MCF 10A (cell line): ENCODE results near the gene EMILIN1. TPM values are rescaled to one million over a fixed set of nuclear protein-coding genes. Genes with fewer than 3 reads are reported as not detected.
"Not testable (repeated sequence)": the region's sequence is repeated elsewhere in the genome, so short reads cannot be mapped to it uniquely, and the experiment has no call there.

Experiments
- BruUV-seq: library from RNA; stranded (reverse); fragments of 400-500 nt; replicated peaks from 2 replicates; lab custom pipeline; 2021; lab: Mats Ljungman, UMichigan
- CTCF ChIA-PET: fragments of 300-600 bp; sonication (Branson Sonifier 250); formaldehyde crosslinking; extraction: SDS; loops from one replicate; lab custom pipeline; 2021; ENCODE audit warnings: antibody characterized with exemption, inconsistent platforms; lab: Yijun Ruan, JAX
- POLR2A ChIA-PET: fragments of 300-600, 350-650 bp; sonication (Branson Sonifier 250); formaldehyde crosslinking; extraction: SDS; loops from one replicate; lab custom pipeline; 2020; ENCODE audit warnings: antibody characterized with exemption, inconsistent platforms; lab: Yijun Ruan, JAX
- DNase-seq: peaks from one replicate; pipeline ENCODE4 v3.0.0-alpha.2; 2018; ENCODE audit not compliant: unreplicated experiment
- H3K27ac Mint-ChIP-seq: one replicate; pipeline ENCODE4 v1.8.0; 2022; ENCODE audit warnings: mild to moderate bottlenecking, low read depth, mixed read lengths; ENCODE audit not compliant: unreplicated experiment
- H3K27me3 Mint-ChIP-seq: one replicate; pipeline ENCODE4 v1.8.0; 2022; ENCODE audit warnings: mixed read lengths; ENCODE audit not compliant: insufficient read depth, unreplicated experiment
- H3K36me3 Mint-ChIP-seq: one replicate; pipeline ENCODE4 v1.8.0; 2022; ENCODE audit warnings: mild to moderate bottlenecking, moderate library complexity, mixed read lengths; ENCODE audit not compliant: insufficient read depth, unreplicated experiment
- H3K4me1 Mint-ChIP-seq: one replicate; pipeline ENCODE4 v1.8.0; 2022; ENCODE audit warnings: mixed read lengths; ENCODE audit not compliant: insufficient read depth, unreplicated experiment
- H3K4me3 Mint-ChIP-seq: one replicate; pipeline ENCODE4 v1.8.0; 2022; ENCODE audit warnings: mild to moderate bottlenecking, moderate library complexity, mixed read lengths; ENCODE audit not compliant: unreplicated experiment
- H3K9me3 Mint-ChIP-seq: one replicate; pipeline ENCODE4 v1.8.0; 2022; ENCODE audit warnings: mixed read lengths; ENCODE audit not compliant: unreplicated experiment
- intact Hi-C: fragments of 100-400 bp; cut with micrococcal nuclease; formaldehyde crosslinking; loops from 2 replicates; pipeline ENCODE4 v1.14.1; 2022
- total RNA-seq: library from RNA; stranded (reverse); gene quantifications from 2 replicates; pipeline ENCODE4 v1.2.3, GENCODE V29; 2022
- TF ChIP-seq, protein P1 (sequence below): fragments of 200-600 bp; IDR thresholded peaks from one replicate; pipeline ENCODE4 v1.8.0; 2022; ENCODE audit warnings: antibody characterized with exemption, mild to moderate bottlenecking; ENCODE audit not compliant: unreplicated experiment

The EMILIN1 gene
- total RNA-seq, 1 experiment from 2014 or later = 0.21 TPM

DNA sequence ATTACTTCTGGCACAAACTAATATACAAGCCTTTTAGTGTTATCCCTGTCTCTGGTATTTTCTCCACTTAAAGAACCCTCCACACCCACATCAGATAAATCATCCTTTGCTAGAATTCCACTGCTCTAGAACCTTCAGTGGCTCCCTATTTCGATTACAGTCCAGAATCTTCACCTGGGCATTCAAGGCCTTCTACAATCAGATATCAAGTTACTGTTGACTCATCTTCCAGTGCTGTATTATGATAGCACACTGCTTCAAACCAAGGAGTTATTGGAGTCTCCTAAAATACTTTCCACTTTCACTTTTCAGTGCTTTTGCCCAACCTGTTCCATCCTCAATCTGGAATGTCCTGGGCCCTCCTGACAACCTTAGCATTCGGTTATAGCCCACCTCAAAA, 37.1 kb downstream of the EMILIN1 start:
- Mint-ChIP-seq H3K36me3 (no peaks in the 10 kb centered on the region), H3K27ac (no peak overlapping the region), H3K9me3 (no peaks in the 10 kb centered on the region), H3K27me3 (no peaks in the 10 kb centered on the region), H3K4me1 (no peaks in the 10 kb centered on the region), H3K4me3 (no peak overlapping the region)
- TF ChIP-seq, protein P1, sequence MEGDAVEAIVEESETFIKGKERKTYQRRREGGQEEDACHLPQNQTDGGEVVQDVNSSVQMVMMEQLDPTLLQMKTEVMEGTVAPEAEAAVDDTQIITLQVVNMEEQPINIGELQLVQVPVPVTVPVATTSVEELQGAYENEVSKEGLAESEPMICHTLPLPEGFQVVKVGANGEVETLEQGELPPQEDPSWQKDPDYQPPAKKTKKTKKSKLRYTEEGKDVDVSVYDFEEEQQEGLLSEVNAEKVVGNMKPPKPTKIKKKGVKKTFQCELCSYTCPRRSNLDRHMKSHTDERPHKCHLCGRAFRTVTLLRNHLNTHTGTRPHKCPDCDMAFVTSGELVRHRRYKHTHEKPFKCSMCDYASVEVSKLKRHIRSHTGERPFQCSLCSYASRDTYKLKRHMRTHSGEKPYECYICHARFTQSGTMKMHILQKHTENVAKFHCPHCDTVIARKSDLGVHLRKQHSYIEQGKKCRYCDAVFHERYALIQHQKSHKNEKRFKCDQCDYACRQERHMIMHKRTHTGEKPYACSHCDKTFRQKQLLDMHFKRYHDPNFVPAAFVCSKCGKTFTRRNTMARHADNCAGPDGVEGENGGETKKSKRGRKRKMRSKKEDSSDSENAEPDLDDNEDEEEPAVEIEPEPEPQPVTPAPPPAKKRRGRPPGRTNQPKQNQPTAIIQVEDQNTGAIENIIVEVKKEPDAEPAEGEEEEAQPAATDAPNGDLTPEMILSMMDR = no peak
- no TSS peak for BruUV-seq
- CTCF ChIA-PET = interaction anchor here (0.5 to 1.3 kb wide), 3 partner anchors 16 to 188 kb away, joined by 3 to 4 read pairs (median 3); no protein-coding TSS in a partner anchor
- POLR2A ChIA-PET = interaction anchor here (1.1 kb wide), 1 partner anchor 14 kb away, joined by 4 read pairs; no protein-coding TSS in a partner anchor
- no peak for DNase-seq
- intact Hi-C loops = no loop called here

DNA sequence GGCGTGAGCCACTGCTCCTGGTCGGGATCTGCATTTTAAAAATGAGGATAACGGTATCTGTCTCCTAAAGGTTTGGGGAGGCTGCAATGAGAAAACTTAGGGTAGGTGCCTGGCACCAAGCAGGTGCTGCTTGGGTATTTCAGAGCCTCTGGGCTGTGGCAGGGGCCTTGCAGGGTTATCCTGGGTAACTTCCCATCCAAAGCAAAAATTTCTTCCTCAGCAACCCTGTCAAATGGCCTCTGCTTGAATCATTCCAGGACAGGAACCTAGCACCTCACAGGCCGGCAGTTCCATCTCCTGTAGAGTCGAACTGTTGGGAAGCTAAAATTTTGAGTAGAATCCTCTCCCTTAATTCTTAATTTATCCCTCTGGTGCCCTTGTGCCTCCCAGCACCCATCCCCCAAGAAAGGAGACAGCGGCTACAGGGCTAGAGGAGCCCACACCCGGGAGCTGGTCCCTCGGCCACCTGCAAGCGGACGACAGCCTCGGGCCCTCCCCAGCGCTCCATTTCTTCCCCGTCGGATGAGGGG, 39.6 kb downstream of the EMILIN1 start:
- no TSS peak for BruUV-seq
- ChIA-PET POLR2A (interaction anchor here (0.7 to 1.0 kb wide), 2 partner anchors 10 to 13 kb away, joined by 4 read pairs; no protein-coding TSS in a partner anchor), CTCF (interaction anchor here (0.5 to 0.9 kb wide), 2 partner anchors 161 to 185 kb away, joined by 3 read pairs; no protein-coding TSS in a partner anchor)
- DNase-seq = peak; percentile 11
- Mint-ChIP-seq H3K36me3 (no peaks in the 10 kb centered on the region), H3K4me3 (peak overlapping the region; percentile 68), H3K27me3 (peaks cover 23% of the 10 kb centered on the region), H3K4me1 (no peaks in the 10 kb centered on the region), H3K9me3 (no peaks in the 10 kb centered on the region), H3K27ac (no peak overlapping the region)
- TF ChIP-seq, protein P1 = no peak
- intact Hi-C loops = no loop called here

DNA sequence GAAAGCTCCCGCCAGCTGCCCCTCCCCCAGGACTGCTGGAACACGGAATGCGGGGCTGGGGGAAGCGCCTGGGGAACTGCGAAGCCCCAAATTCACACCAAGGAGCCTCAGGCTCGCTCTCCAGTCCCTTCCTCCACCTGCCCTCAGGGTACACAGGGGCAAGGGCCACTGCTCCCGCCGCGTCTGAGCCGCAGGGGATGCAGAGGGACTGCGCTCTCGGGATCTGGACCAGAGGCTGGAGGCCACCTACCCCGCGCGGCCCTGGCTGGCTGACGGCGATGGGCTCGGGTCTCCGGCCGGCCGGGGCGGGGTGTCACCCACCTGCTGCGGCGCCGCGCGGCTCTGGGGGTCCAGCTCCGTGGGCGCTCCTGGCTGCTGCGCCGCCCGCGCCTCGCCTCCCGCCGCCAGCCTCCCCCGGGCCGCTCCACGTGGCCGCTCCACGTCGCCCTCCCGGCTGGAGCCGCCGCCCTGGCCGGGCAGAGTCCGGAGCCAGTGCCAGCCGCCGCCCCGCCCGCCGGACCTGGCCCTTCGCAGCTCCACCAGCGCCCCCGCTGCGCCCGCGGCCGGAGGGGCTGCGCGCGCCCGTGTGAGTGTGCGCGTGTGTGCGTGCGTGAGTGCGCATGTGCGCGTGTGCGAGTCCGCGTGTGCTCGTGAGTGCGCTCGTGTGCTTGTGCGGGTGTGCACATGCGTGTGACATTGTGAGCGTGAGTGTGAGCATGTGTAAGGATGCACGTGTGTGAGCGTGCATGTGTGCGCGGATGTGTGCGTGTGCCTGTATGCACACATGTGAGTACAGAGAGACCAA, 40.3 kb downstream of the EMILIN1 start, which contains the start of gene CGREF1:
Gene CGREF1 (minus strand): TSS at position 604 of the 805 bp plus-strand sequence. CDS start 14,762 bp downstream, outside the sequence.
- H3K27me3 Mint-ChIP-seq = peaks cover 26% of the 10 kb centered on the region
- H3K4me3 Mint-ChIP-seq = peak within 1 kb of the TSS; percentile 68
- no peaks in the 10 kb centered on the region for H3K9me3 Mint-ChIP-seq
- H3K36me3 Mint-ChIP-seq = no peaks in the 10 kb centered on the region
- TF ChIP-seq, protein P1 = no peak
- BruUV-seq = no TSS peak
- DNase-seq = peak; percentile 23
- intact Hi-C loops = no loop called here
- ChIA-PET POLR2A (interaction anchor here (0.6 to 1.0 kb wide), 4 partner anchors 10 to 140 kb away, joined by 3 to 4 read pairs (median 4); no protein-coding TSS in a partner anchor), CTCF (interaction anchor here (0.9 kb wide), 1 partner anchor 184 kb away, joined by 3 read pairs; no protein-coding TSS in a partner anchor)
- no peak within 1 kb of the TSS for H3K27ac Mint-ChIP-seq
- no peaks in the 10 kb centered on the region for H3K4me1 Mint-ChIP-seq

DNA sequence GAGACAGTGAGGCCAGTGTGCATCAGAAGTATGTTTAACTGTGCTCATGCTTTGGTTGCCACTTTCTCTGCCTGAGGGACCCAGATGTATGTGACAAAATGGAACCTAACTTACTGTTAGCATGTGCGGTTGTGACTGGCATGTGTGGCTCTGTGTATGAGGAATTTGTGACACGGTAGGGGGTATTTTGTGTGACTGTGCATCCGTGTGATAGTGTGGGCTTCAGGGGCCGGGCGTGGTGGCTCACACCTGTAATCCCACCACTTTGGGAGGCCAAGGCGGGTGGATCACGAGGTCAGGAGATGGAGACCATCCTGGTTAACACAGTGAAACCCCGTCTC, 40.9 kb downstream of the EMILIN1 start:
- H3K4me3 Mint-ChIP-seq = peak overlapping the region; percentile 68
- BruUV-seq, intact Hi-C loops, H3K9me3 Mint-ChIP-seq, CTCF ChIA-PET, H3K27ac Mint-ChIP-seq, H3K36me3 Mint-ChIP-seq, H3K4me1 Mint-ChIP-seq: not testable (repeated sequence)
- peaks cover 26% of the 10 kb centered on the region for H3K27me3 Mint-ChIP-seq
- DNase-seq = peak; percentile 16
- POLR2A ChIA-PET = interaction anchor here (0.6 to 0.8 kb wide), 4 partner anchors 56 to 140 kb away, joined by 3 to 4 read pairs (median 3); no protein-coding TSS in a partner anchor
